ENCODE results near the gene PSMG3. TPM values are rescaled to one million over a fixed set of nuclear protein-coding genes. Genes with fewer than 3 reads are reported as not detected.

Gene PSMG3
- total RNA-seq, 1 experiment from 2014 or later: 118 TPM

GRCh38 chr7:1598961-1599639 is 29.3 kb upstream of the PSMG3 start:
- DNase-seq (ENCODE audit: low read depth, low spot score): no peak
- in situ Hi-C loops (cut with HindIII; ENCODE audit: low pct_unique_long_range_greater_than_20kb, low sequenced_read_pairs): no loop called here

- DNase-seq (ENCODE audit: low read depth, low spot score): no peak
- in situ Hi-C loops (cut with HindIII; ENCODE audit: low pct_unique_long_range_greater_than_20kb, low sequenced_read_pairs): no loop called here
Observed at GRCh38 chr7:1598286-1598685, 28.5 kb upstream of the PSMG3 start.

GRCh38 chr7:1597791-1598190 is 28.0 kb upstream of the PSMG3 start:
- no peak for DNase-seq (ENCODE audit: low read depth, low spot score)
- in situ Hi-C loops (cut with HindIII; ENCODE audit: low pct_unique_long_range_greater_than_20kb, low sequenced_read_pairs): no loop called here

GRCh38 chr7:1597066-1597760 is 27.4 kb upstream of the PSMG3 start:
- in situ Hi-C loops (cut with HindIII; ENCODE audit: low pct_unique_long_range_greater_than_20kb, low sequenced_read_pairs): no loop called here
- DNase-seq (ENCODE audit: low read depth, low spot score): no peak

GRCh38 chr7:1596181-1597043 is 26.6 kb upstream of the PSMG3 start:
- in situ Hi-C loops (cut with HindIII; ENCODE audit: low pct_unique_long_range_greater_than_20kb, low sequenced_read_pairs): no loop called here

GRCh38 chr7:1595636-1596035 is 25.8 kb upstream of the PSMG3 start:
- in situ Hi-C loops (cut with HindIII; ENCODE audit: low pct_unique_long_range_greater_than_20kb, low sequenced_read_pairs): no loop called here
- no peak for DNase-seq (ENCODE audit: low read depth, low spot score)

More at GRCh38 chr7:1596181-1597043, 26.6 kb upstream of the PSMG3 start:
- no peak for DNase-seq (ENCODE audit: low read depth, low spot score)

GRCh38 chr7:1595027-1595426 is 25.2 kb upstream of the PSMG3 start:
- in situ Hi-C loops (cut with HindIII; ENCODE audit: low pct_unique_long_range_greater_than_20kb, low sequenced_read_pairs): no loop called here
- DNase-seq (ENCODE audit: low read depth, low spot score): no peak

- no peak for DNase-seq (ENCODE audit: low read depth, low spot score)
- in situ Hi-C loops (cut with HindIII; ENCODE audit: low pct_unique_long_range_greater_than_20kb, low sequenced_read_pairs): no loop called here
Observed at GRCh38 chr7:1593904-1594421, 24.1 kb upstream of the PSMG3 start.

- in situ Hi-C loops (cut with HindIII; ENCODE audit: low pct_unique_long_range_greater_than_20kb, low sequenced_read_pairs): no loop called here
- peak; percentile 61 for DNase-seq (ENCODE audit: low read depth, low spot score)
Observed at GRCh38 chr7:1593091-1593866, 23.4 kb upstream of the PSMG3 start.

GRCh38 chr7:1592299-1592871 is 22.6 kb upstream of the PSMG3 start:
- no peak for DNase-seq (ENCODE audit: low read depth, low spot score)
- in situ Hi-C loops (cut with HindIII; ENCODE audit: low pct_unique_long_range_greater_than_20kb, low sequenced_read_pairs): no loop called here

- in situ Hi-C loops (cut with HindIII; ENCODE audit: low pct_unique_long_range_greater_than_20kb, low sequenced_read_pairs): no loop called here
- no peak for DNase-seq (ENCODE audit: low read depth, low spot score)
Observed at GRCh38 chr7:1591876-1592275, 22.0 kb upstream of the PSMG3 start.

GRCh38 chr7:1591396-1591795 is 21.6 kb upstream of the PSMG3 start:
- in situ Hi-C loops (cut with HindIII; ENCODE audit: low pct_unique_long_range_greater_than_20kb, low sequenced_read_pairs): no loop called here

GRCh38 chr7:1590887-1591286 is 21.1 kb upstream of the PSMG3 start:
- in situ Hi-C loops (cut with HindIII; ENCODE audit: low pct_unique_long_range_greater_than_20kb, low sequenced_read_pairs): no loop called here

More at GRCh38 chr7:1591396-1591795, 21.6 kb upstream of the PSMG3 start:
- DNase-seq (ENCODE audit: low read depth, low spot score): no peak

GRCh38 chr7:1590476-1590875 is 20.6 kb upstream of the PSMG3 start:
- in situ Hi-C loops (cut with HindIII; ENCODE audit: low pct_unique_long_range_greater_than_20kb, low sequenced_read_pairs): no loop called here
- no peak for DNase-seq (ENCODE audit: low read depth, low spot score)

More at GRCh38 chr7:1590887-1591286, 21.1 kb upstream of the PSMG3 start:
- no peak for DNase-seq (ENCODE audit: low read depth, low spot score)

- no peak for DNase-seq (ENCODE audit: low read depth, low spot score)
- in situ Hi-C loops (cut with HindIII; ENCODE audit: low pct_unique_long_range_greater_than_20kb, low sequenced_read_pairs): no loop called here
Observed at GRCh38 chr7:1588978-1589377, 19.1 kb upstream of the PSMG3 start.

- in situ Hi-C loops (cut with HindIII; ENCODE audit: low pct_unique_long_range_greater_than_20kb, low sequenced_read_pairs): no loop called here
- DNase-seq (ENCODE audit: low read depth, low spot score): no peak
Observed at GRCh38 chr7:1587738-1588137, 17.9 kb upstream of the PSMG3 start.
